ENCODE measurements around the gene IGF2BP2.

The IGF2BP2 gene

GRCh38 chr3:185631508-185632206 lies 193.2 kb downstream of the IGF2BP2 start:
- DNase-seq = no peak

- no peak for DNase-seq
Measured at GRCh38 chr3:185631108-185631507, 193.7 kb downstream of the IGF2BP2 start.

- DNase-seq = no peak
Measured at GRCh38 chr3:185630182-185630622, 194.6 kb downstream of the IGF2BP2 start.

GRCh38 chr3:185629554-185630181 lies 195.2 kb downstream of the IGF2BP2 start:
- no peak for DNase-seq

GRCh38 chr3:185625784-185626183 lies 199.1 kb downstream of the IGF2BP2 start:
- no peak for DNase-seq

GRCh38 chr3:185623939-185624665 lies 200.7 kb downstream of the IGF2BP2 start:
- DNase-seq = no peak

GRCh38 chr3:185613016-185613415 lies 211.8 kb downstream of the IGF2BP2 start:
- DNase-seq = peak in 1 of 2 donors; percentile 19

GRCh38 chr3:185606196-185606595 lies 218.6 kb downstream of the IGF2BP2 start:
- no peak for DNase-seq

GRCh38 chr3:185605566-185605965 lies 219.3 kb downstream of the IGF2BP2 start:
- DNase-seq = no peak

- no peak for DNase-seq
Measured at GRCh38 chr3:185595526-185595925, 229.3 kb downstream of the IGF2BP2 start.

GRCh38 chr3:185594073-185594472 lies 230.8 kb downstream of the IGF2BP2 start:
- no peak for DNase-seq

Data from CD4-positive, alpha-beta T cell treated with Interleukin-4 for 1 hour (primary cell).